HepG2 (cell line): Measurements from ENCODE around the gene LSS.

Source experiments
- IRF9 ChIP-seq: sonication (generic); formaldehyde crosslinking; IDR thresholded peaks from 2 replicates; pipeline ENCODE4 v1.8.0; 2022; ENCODE audit warnings: missing genetic modification reagents, mild to moderate bottlenecking, borderline replicate concordance
- MIER2 ChIP-seq: IDR thresholded peaks from 2 replicates; pipeline ENCODE4 v1.6.1; 2016; ENCODE audit warnings: missing biosample characterization, missing genetic modification reagents
- POLR2A ChIP-seq, 2 experiments: IDR thresholded peaks; 2 replicates each; pipeline ENCODE4 v1.6.1; 2011; ENCODE audit warnings: low read depth in 2 of 2, low read length in 2 of 2, mild to moderate bottlenecking in 1 of 2, moderate library complexity in 1 of 2; ENCODE audit not compliant: insufficient read depth in 1 of 2
- REST ChIP-seq, 2 experiments: IDR thresholded peaks; 2 replicates each; pipeline ENCODE4 v1.6.1; 2011 to 2012; ENCODE audit warnings: low read length in 2 of 2, borderline replicate concordance in 1 of 2, low read depth in 1 of 2, mild to moderate bottlenecking in 1 of 2, moderate library complexity in 1 of 2
- ZNF510 ChIP-seq: sonication (generic); formaldehyde crosslinking; IDR thresholded peaks from 2 replicates; pipeline ENCODE4 v1.4.0; 2020; ENCODE audit warnings: low read depth, mild to moderate bottlenecking, missing genetic modification reagents
- ZNF513 ChIP-seq: sonication (generic); formaldehyde crosslinking; conservative IDR thresholded peaks from 2 replicates; pipeline ENCODE4 v1.5.0; 2020; ENCODE audit warnings: missing genetic modification reagents

GRCh38 chr21:46195595-46196195 is 32.9 kb downstream of the LSS start:
- TF ChIP-seq POLR2A (IDR thresholded peaks at IDR 0.05; ENCODE audit: insufficient read depth in 1 of 2, low read depth in 2 of 2, low read length in 2 of 2), result no peak
- no peak for TF ChIP-seq IRF9 (CRISPR knock-in tag)
- no peak for TF ChIP-seq REST (IDR thresholded peaks at IDR 0.05; ENCODE audit: borderline replicate concordance in 1 of 2, low read depth in 1 of 2, low read length in 2 of 2)
- TF ChIP-seq ZNF513 (CRISPR knock-in tag), result no peak
- no peak for TF ChIP-seq MIER2 (CRISPR knock-in tag)
- TF ChIP-seq ZNF510 (CRISPR knock-in tag), result no peak
